GM12878 (cell line): ENCODE results near the gene YAE1. TPM values are rescaled to one million over a fixed set of nuclear protein-coding genes. Genes with fewer than 3 reads are reported as not detected.

Source experiments
- ATF3 ChIP-seq: IDR thresholded peaks from 2 replicates; pipeline ENCODE4 v1.6.1; 2011; ENCODE audit warnings: low read depth, mild to moderate bottlenecking, low read length, moderate library complexity, borderline replicate concordance; ENCODE audit errors: extremely low read depth
- ATF7 ChIP-seq: fragments of 450-650 bp; IDR thresholded peaks from 2 replicates; pipeline ENCODE4 v1.6.1; 2016; ENCODE audit warnings: low read depth, mild to moderate bottlenecking
- BCL11A ChIP-seq: IDR thresholded peaks from 2 replicates; pipeline ENCODE4 v1.6.1; 2011; ENCODE audit warnings: low read depth, low read length
- BHLHE40 ChIP-seq, 2 experiments: fragments of 450-650 bp in 1 of 2; IDR thresholded peaks; 2 replicates each; pipeline ENCODE4 v1.6.1; 2011 to 2017; ENCODE audit warnings: low read depth in 2 of 2, borderline replicate concordance in 1 of 2, improper control_type of control experiment in 1 of 2, low read length in 1 of 2, mild to moderate bottlenecking in 1 of 2
- BMI1 ChIP-seq: fragments of 450-650 bp; IDR thresholded peaks from 2 replicates; pipeline ENCODE4 v1.6.1; 2016; ENCODE audit warnings: mild to moderate bottlenecking, moderate library complexity, borderline replicate concordance
- CEBPZ ChIP-seq: fragments of 150-350 bp; IDR thresholded peaks from 2 replicates; pipeline ENCODE4 v1.6.1; 2016; ENCODE audit warnings: low read depth, low read length
- EZH2 ChIP-seq: IDR thresholded peaks from 2 replicates; pipeline ENCODE4 v1.6.1; 2012; ENCODE audit warnings: low read depth, mild to moderate bottlenecking, control low read depth, inconsistent platforms, low read length, borderline replicate concordance; ENCODE audit not compliant: control insufficient read depth
- FOXK2 ChIP-seq: fragments of 450-650 bp; IDR thresholded peaks from 2 replicates; pipeline ENCODE4 v1.6.1; 2017; ENCODE audit warnings: mild to moderate bottlenecking, moderate library complexity
- GATAD2B ChIP-seq: fragments of 450-650 bp; conservative IDR thresholded peaks from 2 replicates; pipeline ENCODE4 v1.6.1; 2017; ENCODE audit warnings: low read depth, mild to moderate bottlenecking, moderate library complexity
- IRF4 ChIP-seq: IDR thresholded peaks from 2 replicates; pipeline ENCODE4 v1.6.1; 2011; ENCODE audit warnings: low read depth, low read length
- NFXL1 ChIP-seq: fragments of 450-650 bp; IDR thresholded peaks from 2 replicates; pipeline ENCODE4 v1.6.1; 2017; ENCODE audit warnings: antibody characterized with exemption, mild to moderate bottlenecking, borderline replicate concordance
- NFYB ChIP-seq: IDR thresholded peaks from 2 replicates; pipeline ENCODE4 v1.6.1; 2011; ENCODE audit warnings: low read depth, mild to moderate bottlenecking, low read length, improper control_type of control experiment, moderate library complexity; ENCODE audit not compliant: insufficient read depth
- RBBP5 ChIP-seq: fragments of 200-600 bp; sonication (generic); conservative IDR thresholded peaks from 2 replicates; pipeline ENCODE4 v1.6.1; 2016
- RCOR1 ChIP-seq: conservative IDR thresholded peaks from 2 replicates; pipeline ENCODE4 v1.6.1; 2012; ENCODE audit warnings: low read depth, low read length, improper control_type of control experiment
- SIN3A ChIP-seq: IDR thresholded peaks from 2 replicates; pipeline ENCODE4 v1.6.1; 2012; ENCODE audit warnings: low read depth, low read length, improper control_type of control experiment
- SRF ChIP-seq, 2 experiments: IDR thresholded peaks; 2 replicates each; pipeline ENCODE4 v1.6.1; 2011; ENCODE audit warnings: low read depth in 2 of 2, low read length in 2 of 2, mild to moderate bottlenecking in 1 of 2, moderate library complexity in 1 of 2
- polyA plus RNA-seq, 11 experiments: library from polyadenylated mRNA; depleted of rRNA in 4 of 11; unstranded in 6 of 11; stranded (reverse) in 5 of 11; fragments of >200 nt; fragmentation: Nextera tagmentation in 4 of 11; fragmentation: Illumina TruSeq in 1 of 11; extraction: Ambion mirVana in 4 of 11; extraction: Trizol in 1 of 11; gene quantifications; 1 replicate in 1 of 11; 2 replicates in 10 of 11; pipeline versions ENCODE4 v1.2.1 to v1.2.3, GENCODE V29; 2011 to 2016; ENCODE audit warnings: inconsistent platforms in 2 of 11, missing spikeins in 2 of 11, low read depth in 1 of 11
- total RNA-seq, 4 experiments: library from RNA; depleted of rRNA in 3 of 4; stranded (reverse); fragments of >200 nt in 3 of 4; fragmentation: Illumina TruSeq in 1 of 4; extraction: Trizol in 1 of 4; gene quantifications; 2 replicates each; pipeline versions ENCODE4 v1.2.1 to v1.2.3, GENCODE V29; 2013 to 2021
- TF ChIP-seq, protein P1 (sequence below): IDR thresholded peaks from 2 replicates; pipeline ENCODE4 v1.6.1; 2011; ENCODE audit warnings: borderline replicate concordance, low read depth, mild to moderate bottlenecking, moderate library complexity, mixed read lengths, low read length; ENCODE audit not compliant: insufficient read depth; ENCODE audit errors: extremely low read length
- TF ChIP-seq, protein P2 (sequence below): fragments of 450-650 bp; formaldehyde crosslinking; IDR thresholded peaks from 2 replicates; pipeline ENCODE4 v1.4.0; 2022; ENCODE audit warnings: mild to moderate bottlenecking, moderate library complexity
- TF ChIP-seq, protein P3 (sequence below): IDR thresholded peaks from 2 replicates; pipeline ENCODE4 v1.6.1; 2012; ENCODE audit warnings: low read depth, low read length, improper control_type of control experiment

Gene YAE1
- total and polyA plus RNA-seq, 10 of the 15 experiments (the other 5 are each of a cell fraction or from before 2014, with no cell fraction given) = 13.5 to 35.8 (median 22.9) TPM

DNA sequence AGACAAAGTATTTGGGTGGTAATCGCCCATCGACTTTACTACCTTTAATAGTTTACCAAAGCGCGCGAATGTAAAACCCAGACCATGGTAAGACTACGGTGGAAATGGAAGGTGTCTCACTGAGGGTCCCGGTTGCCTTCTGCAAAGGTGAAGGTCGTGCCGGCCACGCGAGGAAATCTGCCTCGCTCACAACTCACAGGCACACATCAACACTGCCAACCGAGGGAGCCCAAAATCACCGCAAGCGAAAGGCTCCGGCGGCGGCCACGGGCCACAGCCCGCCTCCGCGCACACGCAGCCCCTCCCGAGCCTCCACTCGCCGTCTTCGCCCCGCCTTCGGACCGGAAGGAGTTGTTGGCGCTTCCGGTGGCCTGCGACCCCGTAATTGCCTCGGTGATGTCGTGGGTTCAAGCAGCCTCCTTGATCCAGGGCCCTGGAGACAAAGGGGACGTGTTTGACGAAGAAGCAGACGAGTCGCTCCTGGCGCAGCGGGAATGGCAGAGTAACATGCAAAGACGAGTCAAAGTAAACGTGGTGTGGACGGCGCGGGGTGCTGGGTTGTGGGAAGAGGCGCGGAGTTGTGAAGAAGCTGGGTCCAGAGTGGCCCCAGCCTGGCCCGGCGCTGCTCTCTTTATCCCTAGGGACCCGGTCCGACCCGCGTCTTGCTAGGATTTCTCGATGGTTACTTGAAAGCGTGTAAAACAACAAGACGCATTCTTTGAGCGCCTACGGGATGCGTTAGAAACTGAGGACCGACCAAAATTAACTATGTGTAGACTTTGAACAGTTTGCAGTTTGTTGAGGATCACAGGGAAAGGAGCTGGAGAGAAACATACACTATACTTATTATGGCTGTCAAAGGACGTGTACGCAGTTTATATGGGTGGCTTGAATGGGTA, at the start of gene YAE1 (continued):
- TF ChIP-seq ATF3 = no peak
- no peak for TF ChIP-seq CEBPZ
- peak in 1 of 2 experiments; percentile 82; a peak in 2 of 4 replicates for TF ChIP-seq BHLHE40 (IDR thresholded peaks at IDR 0.05; ENCODE audit: borderline replicate concordance in 1 of 2, low read depth in 2 of 2, low read length in 1 of 2)
- no peak for TF ChIP-seq FOXK2
- TF ChIP-seq SIN3A = no peak
- 0 out of 2 replicates have a peak, but pooled peaks have one; percentile 14 for TF ChIP-seq ATF7
- TF ChIP-seq, protein P1, sequence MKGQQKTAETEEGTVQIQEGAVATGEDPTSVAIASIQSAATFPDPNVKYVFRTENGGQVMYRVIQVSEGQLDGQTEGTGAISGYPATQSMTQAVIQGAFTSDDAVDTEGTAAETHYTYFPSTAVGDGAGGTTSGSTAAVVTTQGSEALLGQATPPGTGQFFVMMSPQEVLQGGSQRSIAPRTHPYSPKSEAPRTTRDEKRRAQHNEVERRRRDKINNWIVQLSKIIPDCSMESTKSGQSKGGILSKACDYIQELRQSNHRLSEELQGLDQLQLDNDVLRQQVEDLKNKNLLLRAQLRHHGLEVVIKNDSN = no peak
- no peak for TF ChIP-seq RBBP5
- no peak for TF ChIP-seq BMI1
- no peak for TF ChIP-seq NFXL1
- no peak for TF ChIP-seq NFYB
- TF ChIP-seq, protein P2, sequence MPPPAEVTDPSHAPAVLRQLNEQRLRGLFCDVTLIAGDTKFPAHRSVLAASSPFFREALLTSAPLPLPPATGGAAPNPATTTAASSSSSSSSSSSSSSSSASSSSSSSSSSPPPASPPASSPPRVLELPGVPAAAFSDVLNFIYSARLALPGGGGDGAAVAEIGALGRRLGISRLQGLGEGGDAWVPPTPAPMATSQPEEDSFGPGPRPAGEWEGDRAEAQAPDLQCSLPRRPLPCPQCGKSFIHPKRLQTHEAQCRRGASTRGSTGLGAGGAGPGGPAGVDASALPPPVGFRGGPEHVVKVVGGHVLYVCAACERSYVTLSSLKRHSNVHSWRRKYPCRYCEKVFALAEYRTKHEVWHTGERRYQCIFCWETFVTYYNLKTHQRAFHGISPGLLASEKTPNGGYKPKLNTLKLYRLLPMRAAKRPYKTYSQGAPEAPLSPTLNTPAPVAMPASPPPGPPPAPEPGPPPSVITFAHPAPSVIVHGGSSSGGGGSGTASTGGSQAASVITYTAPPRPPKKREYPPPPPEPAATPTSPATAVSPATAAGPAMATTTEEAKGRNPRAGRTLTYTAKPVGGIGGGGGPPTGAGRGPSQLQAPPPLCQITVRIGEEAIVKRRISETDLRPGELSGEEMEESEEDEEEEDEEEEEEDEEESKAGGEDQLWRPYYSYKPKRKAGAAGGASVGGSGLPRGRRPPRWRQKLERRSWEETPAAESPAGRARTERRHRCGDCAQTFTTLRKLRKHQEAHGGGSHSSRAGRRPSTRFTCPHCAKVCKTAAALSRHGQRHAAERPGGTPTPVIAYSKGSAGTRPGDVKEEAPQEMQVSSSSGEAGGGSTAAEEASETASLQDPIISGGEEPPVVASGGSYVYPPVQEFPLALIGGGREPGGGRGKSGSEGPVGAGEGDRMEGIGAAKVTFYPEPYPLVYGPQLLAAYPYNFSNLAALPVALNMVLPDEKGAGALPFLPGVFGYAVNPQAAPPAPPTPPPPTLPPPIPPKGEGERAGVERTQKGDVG (CRISPR knock-in tag) = no peak
- no peak for TF ChIP-seq BCL11A
- no peak for TF ChIP-seq IRF4
- no peak for TF ChIP-seq EZH2
- 0 out of 2 replicates have a peak, but pooled peaks have one; percentile 31 for TF ChIP-seq GATAD2B
- 0 out of 4 replicates have a peak, but pooled peaks of 1 of the 2 experiments have one; percentile 14 for TF ChIP-seq SRF (IDR thresholded peaks at IDR 0.05; ENCODE audit: low read depth in 2 of 2, low read length in 2 of 2)
- TF ChIP-seq, protein P3, sequence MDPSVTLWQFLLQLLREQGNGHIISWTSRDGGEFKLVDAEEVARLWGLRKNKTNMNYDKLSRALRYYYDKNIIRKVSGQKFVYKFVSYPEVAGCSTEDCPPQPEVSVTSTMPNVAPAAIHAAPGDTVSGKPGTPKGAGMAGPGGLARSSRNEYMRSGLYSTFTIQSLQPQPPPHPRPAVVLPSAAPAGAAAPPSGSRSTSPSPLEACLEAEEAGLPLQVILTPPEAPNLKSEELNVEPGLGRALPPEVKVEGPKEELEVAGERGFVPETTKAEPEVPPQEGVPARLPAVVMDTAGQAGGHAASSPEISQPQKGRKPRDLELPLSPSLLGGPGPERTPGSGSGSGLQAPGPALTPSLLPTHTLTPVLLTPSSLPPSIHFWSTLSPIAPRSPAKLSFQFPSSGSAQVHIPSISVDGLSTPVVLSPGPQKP = peak; percentile 70; the same call in 1 of the 2 replicates
- TF ChIP-seq RCOR1 = no peak
